ENCODE results near the gene ABCA2. TPM values are rescaled to one million over a fixed set of nuclear protein-coding genes. Genes with fewer than 3 reads are reported as not detected.

Gene ABCA2
- total RNA-seq, 1 experiment from 2014 or later: 114 TPM

GRCh38 chr9:137006116-137007003 is 21.7 kb downstream of the ABCA2 start:
- Histone ChIP-seq H3K36me3 (ENCODE audit: control insufficient read depth in 1 of 2, insufficient read depth in 2 of 2, low read length in 2 of 2) (peaks cover 0 to 5% of the 10 kb centered on the region in 2 experiments; a peak in 1 of 4 replicates), H3K79me2 (ENCODE audit: insufficient read depth, low read length) (no peaks in the 10 kb centered on the region), H3K4me2 (ENCODE audit: low read length) (no peak overlapping the region), H3K27ac (ENCODE audit: low read depth, low read length) (no peak overlapping the region), H4K20me1 (ENCODE audit: insufficient read depth) (no peaks in the 10 kb centered on the region), H3K9ac (ENCODE audit: low read length) (no peak overlapping the region), H3K9me2 (ENCODE audit: insufficient read depth) (no peaks in the 10 kb centered on the region), H3K9me3 (ENCODE audit: control insufficient read depth in 1 of 2, insufficient read depth in 1 of 2, low read depth in 1 of 2, low read length in 2 of 2) (peaks cover 0 to 4% of the 10 kb centered on the region in 2 experiments; a peak in 1 of 4 replicates), H3K4me3 (replicated peaks in 1 of 2; ENCODE audit: low read depth in 1 of 2, low read length in 2 of 2) (no peak overlapping the region), H2AFZ (ENCODE audit: low read depth, low read length, poor library complexity, severe bottlenecking) (no peak overlapping the region), H3K27me3 (ENCODE audit: insufficient read depth, low read length) (no peaks in the 10 kb centered on the region), H3K4me1 (ENCODE audit: control insufficient read depth in 1 of 2, insufficient read depth in 2 of 2, low read length in 2 of 2) (peaks cover 5 to 8% of the 10 kb centered on the region in 2 experiments)
- DNase-seq (ENCODE audit: low read depth, low spot score) (no peak), ATAC-seq (0 out of 2 replicates have a peak, but pooled peaks have one; percentile 12)
- CTCF ChIA-PET: no interaction called here
- intact Hi-C loops (cut with micrococcal nuclease): no loop called here
- RAD21 ChIA-PET (ENCODE audit: low non-redundant PET in 1 of 2, low total read pairs in 2 of 2, uncharacterized antibody in 2 of 2, unreplicated experiment in 2 of 2): no interaction called here
- TF ChIP-seq MAX (IDR thresholded peaks at IDR 0.05): no peak
- no peak for TF ChIP-seq REST (IDR thresholded peaks at IDR 0.05; ENCODE audit: low read depth)
- no peak for TF ChIP-seq POLR2A (IDR thresholded peaks at IDR 0.05; ENCODE audit: borderline replicate concordance, extremely low read depth, insufficient read depth, insufficient read length)
- no peak for TF ChIP-seq POLR2AphosphoS5 (IDR thresholded peaks at IDR 0.05; ENCODE audit: low read depth, low read length)
- no peak for TF ChIP-seq ZFX (IDR thresholded peaks at IDR 0.05)
- TF ChIP-seq ELF1 (IDR thresholded peaks at IDR 0.05; ENCODE audit: borderline replicate concordance, low read depth): no peak
- TF ChIP-seq CBX3 (IDR thresholded peaks at IDR 0.05; ENCODE audit: low read depth): no peak
- TF ChIP-seq EGR1 (IDR thresholded peaks at IDR 0.05; ENCODE audit: low read depth): no peak
- TF ChIP-seq RAD21 (IDR thresholded peaks at IDR 0.05; ENCODE audit: low read depth): no peak
- no peak for TF ChIP-seq EZH2phosphoT487 (IDR thresholded peaks at IDR 0.05; ENCODE audit: borderline replicate concordance)
- no peak for TF ChIP-seq ATF3 (IDR thresholded peaks at IDR 0.05)
- no peak for TF ChIP-seq ZBTB33 (IDR thresholded peaks at IDR 0.05; ENCODE audit: extremely low read depth, insufficient replicate concordance, low read length)
- no peak for TF ChIP-seq SIN3A (IDR thresholded peaks at IDR 0.05; ENCODE audit: low read depth)
- no peak for TF ChIP-seq SRF (IDR thresholded peaks at IDR 0.05; ENCODE audit: low read depth)
- TF ChIP-seq EZH2 (IDR thresholded peaks at IDR 0.05): no peak
- TF ChIP-seq YY1 (IDR thresholded peaks at IDR 0.05; ENCODE audit: extremely low read depth, insufficient replicate concordance, low read depth, low read length): no peak
- TF ChIP-seq JUND (IDR thresholded peaks at IDR 0.05): no peak
- POLR2A ChIA-PET: no interaction called here
- no TSS peak for BruUV-seq (replicated peaks)

Measured in HCT116 (cell line).